Measurements from ENCODE around the gene UBAC2. TPM values are rescaled to one million over a fixed set of nuclear protein-coding genes. Genes with fewer than 3 reads are reported as not detected.

UBAC2 gene
- total and polyA plus RNA-seq, 10 donors: 49.3 to 82.1 (median 66.2) TPM

GRCh38 chr13:99359528-99359927 is 158.9 kb downstream of the UBAC2 start:
- H3K9me3 ChIP-seq: no peaks in the 10 kb centered on the region
- DNase-seq: no peak
- peak; percentile 31 to 45 (median 35) for TF ChIP-seq POLR2AphosphoS5 (IDR thresholded peaks at IDR 0.05)
- TF ChIP-seq, protein P1, sequence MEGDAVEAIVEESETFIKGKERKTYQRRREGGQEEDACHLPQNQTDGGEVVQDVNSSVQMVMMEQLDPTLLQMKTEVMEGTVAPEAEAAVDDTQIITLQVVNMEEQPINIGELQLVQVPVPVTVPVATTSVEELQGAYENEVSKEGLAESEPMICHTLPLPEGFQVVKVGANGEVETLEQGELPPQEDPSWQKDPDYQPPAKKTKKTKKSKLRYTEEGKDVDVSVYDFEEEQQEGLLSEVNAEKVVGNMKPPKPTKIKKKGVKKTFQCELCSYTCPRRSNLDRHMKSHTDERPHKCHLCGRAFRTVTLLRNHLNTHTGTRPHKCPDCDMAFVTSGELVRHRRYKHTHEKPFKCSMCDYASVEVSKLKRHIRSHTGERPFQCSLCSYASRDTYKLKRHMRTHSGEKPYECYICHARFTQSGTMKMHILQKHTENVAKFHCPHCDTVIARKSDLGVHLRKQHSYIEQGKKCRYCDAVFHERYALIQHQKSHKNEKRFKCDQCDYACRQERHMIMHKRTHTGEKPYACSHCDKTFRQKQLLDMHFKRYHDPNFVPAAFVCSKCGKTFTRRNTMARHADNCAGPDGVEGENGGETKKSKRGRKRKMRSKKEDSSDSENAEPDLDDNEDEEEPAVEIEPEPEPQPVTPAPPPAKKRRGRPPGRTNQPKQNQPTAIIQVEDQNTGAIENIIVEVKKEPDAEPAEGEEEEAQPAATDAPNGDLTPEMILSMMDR (IDR thresholded peaks at IDR 0.05 in 8 of 11, conservative IDR thresholded peaks at IDR 0.05 in 3 of 11): no peak
- no peak for TF ChIP-seq POLR2A (IDR thresholded peaks at IDR 0.05)
- H3K4me3 ChIP-seq: no peak overlapping the region
- intact Hi-C loops (cut with DNase I; ENCODE audit: low total_unique reads): no loop called here
- H3K27ac ChIP-seq: peak overlapping the region; percentile 39 to 92 (median 86)
- peaks cover 49 to 99% (median 83%) of the 10 kb centered on the region in 6 donors for H3K4me1 ChIP-seq
- 63 to 86% (median 80%) methylated on average over 6 of the region's 6 CpGs for WGBS, 5 donors
- peaks cover 0 to 40% (median 2%) of the 10 kb centered on the region in 6 donors for H3K36me3 ChIP-seq
- no peaks in the 10 kb centered on the region for H3K27me3 ChIP-seq (replicated peaks in 1 of 7)

GRCh38 chr13:99360696-99361095 is 160.0 kb downstream of the UBAC2 start:
- H3K4me1 ChIP-seq: peaks cover 37 to 98% (median 79%) of the 10 kb centered on the region in 6 donors
- DNase-seq: no peak
- intact Hi-C loops (cut with DNase I; ENCODE audit: low total_unique reads): no loop called here
- no peaks in the 10 kb centered on the region for H3K9me3 ChIP-seq
- 96 to 99% (median 97%) methylated on average over 10 of the region's 10 CpGs for WGBS, 5 donors
- H3K27ac ChIP-seq: peak overlapping the region; percentile 38 to 92 (median 86)
- no peaks in the 10 kb centered on the region for H3K27me3 ChIP-seq (replicated peaks in 1 of 7)
- H3K4me3 ChIP-seq: no peak overlapping the region
- H3K36me3 ChIP-seq: peaks cover 0 to 33% (median 2%) of the 10 kb centered on the region in 6 donors
- TF ChIP-seq POLR2A (IDR thresholded peaks at IDR 0.05) (no peak), POLR2AphosphoS5 (IDR thresholded peaks at IDR 0.05) (no peak)
- TF ChIP-seq, protein P1 (IDR thresholded peaks at IDR 0.05 in 8 of 11, conservative IDR thresholded peaks at IDR 0.05 in 3 of 11): no peak

DNA sequence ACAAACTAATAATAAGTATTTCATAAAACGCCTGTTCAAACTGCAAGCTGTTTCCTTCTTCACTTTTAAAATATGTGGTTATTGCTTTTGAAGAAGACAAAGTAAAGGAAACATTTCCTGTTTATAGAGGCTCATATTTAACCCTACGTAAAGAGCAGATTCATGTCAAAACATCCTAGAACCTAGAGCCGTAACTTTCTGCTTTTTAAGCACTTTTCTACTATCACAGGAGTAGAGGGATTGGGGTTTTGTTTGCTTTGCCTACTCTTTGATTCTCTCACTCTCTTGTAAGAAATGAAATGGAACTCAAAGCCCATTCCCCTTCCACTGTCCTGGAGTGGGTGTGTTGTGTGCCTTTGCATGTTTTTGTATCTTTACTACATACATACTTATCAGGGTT is 160.5 kb downstream of the UBAC2 start:
- intact Hi-C loops (cut with DNase I; ENCODE audit: low total_unique reads): no loop called here
- Histone ChIP-seq H3K4me1 (peaks cover 32 to 98% (median 79%) of the 10 kb centered on the region in 6 donors), H3K9me3 (no peaks in the 10 kb centered on the region), H3K27ac (peak overlapping the region; percentile 49 to 92 (median 86)), H3K4me3 (no peak overlapping the region), H3K27me3 (replicated peaks in 1 of 7) (no peaks in the 10 kb centered on the region), H3K36me3 (peaks cover 0 to 32% (median 2%) of the 10 kb centered on the region in 6 donors)
- 35 to 52% (median 50%) methylated on average over 3 of the region's 3 CpGs for WGBS, 5 donors
- TF ChIP-seq POLR2A (IDR thresholded peaks at IDR 0.05) (no peak), POLR2AphosphoS5 (IDR thresholded peaks at IDR 0.05) (no peak)
- TF ChIP-seq, protein P1 (IDR thresholded peaks at IDR 0.05 in 8 of 11, conservative IDR thresholded peaks at IDR 0.05 in 3 of 11): no peak
- no peak for DNase-seq

DNA sequence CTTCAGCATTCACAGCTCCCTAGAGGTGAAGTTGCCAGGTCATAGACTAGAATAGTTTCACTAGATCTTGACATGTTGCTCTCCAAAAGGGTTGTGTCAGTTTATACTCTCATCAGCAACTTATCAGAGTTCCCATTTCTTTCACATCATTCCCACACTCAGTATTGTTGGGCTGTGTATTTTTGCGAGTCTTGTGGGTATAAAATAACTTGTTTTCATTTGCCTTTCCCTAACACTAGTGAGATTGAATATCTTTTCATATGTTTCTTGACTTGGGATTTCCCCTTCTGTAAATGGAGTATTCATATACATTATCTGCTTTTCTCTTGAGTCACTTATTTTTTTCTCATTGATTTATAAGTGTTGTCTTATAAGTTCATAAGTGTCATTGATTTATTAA is 161.7 kb downstream of the UBAC2 start:
- WGBS, 5 donors: 68 to 83% (median 78%) methylated on average over 1 of the region's 1 CpG
- Histone ChIP-seq H3K9me3 (no peaks in the 10 kb centered on the region), H3K4me1 (peaks cover 32 to 98% (median 79%) of the 10 kb centered on the region in 6 donors), H3K27me3 (replicated peaks in 1 of 7) (no peaks in the 10 kb centered on the region), H3K36me3 (peaks cover 0 to 32% (median 2%) of the 10 kb centered on the region in 6 donors), H3K27ac (peak overlapping the region in 6 of 8 donors; percentile 9 to 92 (median 88)), H3K4me3 (no peak overlapping the region)
- intact Hi-C loops (cut with DNase I; ENCODE audit: low total_unique reads): no loop called here
- no peak for DNase-seq
- no peak for TF ChIP-seq POLR2A (IDR thresholded peaks at IDR 0.05)
- TF ChIP-seq POLR2AphosphoS5 (IDR thresholded peaks at IDR 0.05): no peak
- TF ChIP-seq, protein P1 (IDR thresholded peaks at IDR 0.05 in 8 of 11, conservative IDR thresholded peaks at IDR 0.05 in 3 of 11): no peak

All from spleen (tissue), 11 donors.